ENCODE results near the gene NBAS. TPM values are rescaled to one million over a fixed set of nuclear protein-coding genes. Genes with fewer than 3 reads are reported as not detected.

The NBAS gene
- total RNA-seq, 1 experiment from 2014 or later = 36.3 TPM

DNA sequence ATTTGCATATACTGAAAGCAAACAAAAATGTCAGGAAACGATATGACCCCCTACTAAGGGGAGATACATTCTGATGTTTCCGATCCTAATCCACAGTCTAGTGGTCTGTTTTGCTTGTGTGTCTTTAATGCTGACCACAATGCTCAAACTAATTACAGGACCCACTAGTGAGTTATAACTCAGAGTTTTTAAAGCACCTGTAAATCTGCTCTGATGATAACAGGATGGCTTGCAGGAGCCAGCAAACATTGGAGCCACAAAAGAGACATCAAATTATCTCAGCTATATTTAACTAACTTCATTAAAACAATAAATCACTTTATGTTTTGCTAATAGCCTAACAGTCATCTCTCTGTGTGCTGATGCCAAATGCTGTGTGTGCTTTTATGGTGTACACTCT is 300.3 kb downstream of the NBAS start:
- ChIA-PET CTCF (no interaction called here), POLR2A (no interaction called here)
- Histone ChIP-seq H3K36me3 (ENCODE audit: control insufficient read depth, insufficient read depth, low read length) (no peaks in the 10 kb centered on the region), H3K9me3 (ENCODE audit: control insufficient read depth, insufficient read depth, low read depth, low read length) (no peaks in the 10 kb centered on the region; the same call in 1 of the 2 replicates), H3K4me3 (ENCODE audit: low read depth in 2 of 2, low read length in 2 of 2) (no peak overlapping the region), H3K27ac (ENCODE audit: low read length) (no peak overlapping the region), H3K4me1 (ENCODE audit: control insufficient read depth, insufficient read depth, low read length) (no peaks in the 10 kb centered on the region), H3K27me3 (ENCODE audit: control insufficient read depth, insufficient read depth, low read length) (no peaks in the 10 kb centered on the region)
- BruUV-seq (replicated peaks) = no TSS peak
- TF ChIP-seq TCF7L2 (IDR thresholded peaks at IDR 0.05; ENCODE audit: low read depth, low read length) = no peak
- in situ Hi-C loops (cut with HindIII; ENCODE audit: low pct_unique_long_range_greater_than_20kb, low sequenced_read_pairs) = no loop called here
- no peak for ATAC-seq
- intact Hi-C loops (cut with micrococcal nuclease; ENCODE audit: unreplicated experiment) = no loop called here
- no peak for DNase-seq (ENCODE audit: low read depth, low spot score)

DNA sequence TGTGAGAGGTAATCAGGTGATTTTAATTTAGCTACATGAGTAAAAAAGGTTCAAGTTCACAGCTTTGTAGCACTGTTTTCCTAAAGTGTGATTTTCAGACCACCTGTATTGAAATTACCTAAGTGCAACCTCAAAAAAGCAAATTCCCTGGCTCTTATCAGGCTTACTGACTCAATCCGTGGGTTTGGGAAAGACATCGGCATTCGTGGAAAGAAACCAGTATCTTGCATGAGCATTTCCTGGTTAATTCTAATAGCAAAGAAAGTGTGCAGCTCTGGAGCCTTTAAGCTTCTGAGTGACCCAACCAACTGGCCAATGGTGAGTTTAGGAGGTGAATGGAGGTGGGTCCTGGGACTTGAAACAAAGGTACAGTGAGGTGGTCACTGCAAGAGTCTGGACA is 300.9 kb downstream of the NBAS start:
- Histone ChIP-seq H3K4me1 (ENCODE audit: control insufficient read depth, insufficient read depth, low read length) (no peaks in the 10 kb centered on the region), H3K4me3 (ENCODE audit: low read depth in 2 of 2, low read length in 2 of 2) (no peak overlapping the region), H3K9me3 (ENCODE audit: control insufficient read depth, insufficient read depth, low read depth, low read length) (no peaks in the 10 kb centered on the region; the same call in 1 of the 2 replicates), H3K27ac (ENCODE audit: low read length) (no peak overlapping the region), H3K36me3 (ENCODE audit: control insufficient read depth, insufficient read depth, low read length) (no peaks in the 10 kb centered on the region), H3K27me3 (ENCODE audit: control insufficient read depth, insufficient read depth, low read length) (no peaks in the 10 kb centered on the region)
- POLR2A ChIA-PET = no interaction called here
- TF ChIP-seq REST (IDR thresholded peaks at IDR 0.05; ENCODE audit: insufficient read depth in 1 of 2, low read depth in 2 of 2, low read length in 1 of 2) (no peak), POLR2AphosphoS5 (IDR thresholded peaks at IDR 0.05; ENCODE audit: low read depth, low read length) (no peak)
- no TSS peak for BruUV-seq (replicated peaks)
- CTCF ChIA-PET = no interaction called here
- DNase-seq (ENCODE audit: low read depth, low spot score) = no peak
- in situ Hi-C loops (cut with HindIII; ENCODE audit: low pct_unique_long_range_greater_than_20kb, low sequenced_read_pairs) (no loop called here), intact Hi-C loops (cut with micrococcal nuclease; ENCODE audit: unreplicated experiment) (no loop called here)
- no peak for ATAC-seq

DNA sequence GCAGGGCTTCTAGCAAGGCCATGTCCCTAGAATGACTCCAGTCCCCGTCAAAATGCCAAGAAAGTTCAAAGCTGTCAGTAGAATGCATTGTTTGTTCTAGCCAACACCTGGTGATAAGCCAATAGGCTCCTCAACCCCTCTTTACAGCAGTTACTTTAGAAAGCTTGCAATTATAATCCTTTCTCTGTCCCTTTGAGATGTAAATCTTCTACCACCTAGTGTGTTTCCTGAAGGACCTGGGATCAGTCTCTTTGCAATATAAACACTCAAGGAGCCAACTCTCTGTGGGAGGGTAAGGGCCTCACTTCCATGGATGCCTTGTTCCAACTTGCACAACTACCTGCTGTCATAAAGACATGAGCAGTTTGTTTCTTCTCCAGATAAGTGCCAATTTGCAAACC is 301.8 kb downstream of the NBAS start:
- no peak for ATAC-seq
- no peak overlapping the region for H3K4me3 ChIP-seq (ENCODE audit: low read depth in 2 of 2, low read length in 2 of 2)

More for the DNA sequence above, 301.8 kb downstream of the NBAS start:
- H3K27ac ChIP-seq (ENCODE audit: low read length) = no peak overlapping the region
- POLR2A ChIA-PET = no interaction called here
- no peak for DNase-seq (ENCODE audit: low read depth, low spot score)
- CTCF ChIA-PET = no interaction called here
- H3K36me3 ChIP-seq (ENCODE audit: control insufficient read depth, insufficient read depth, low read length) = no peaks in the 10 kb centered on the region
- intact Hi-C loops (cut with micrococcal nuclease; ENCODE audit: unreplicated experiment) (no loop called here), in situ Hi-C loops (cut with HindIII; ENCODE audit: low pct_unique_long_range_greater_than_20kb, low sequenced_read_pairs) (no loop called here)
- no peak for TF ChIP-seq TCF7L2 (IDR thresholded peaks at IDR 0.05; ENCODE audit: low read depth, low read length)
- no peak for TF ChIP-seq SIN3A (IDR thresholded peaks at IDR 0.05; ENCODE audit: borderline replicate concordance, insufficient read depth, low read depth, low read length)
- TF ChIP-seq POLR2AphosphoS5 (IDR thresholded peaks at IDR 0.05; ENCODE audit: low read depth, low read length) = no peak
- no peak for TF ChIP-seq CTCF (IDR thresholded peaks at IDR 0.05)
- no peak for TF ChIP-seq REST (IDR thresholded peaks at IDR 0.05; ENCODE audit: insufficient read depth in 1 of 2, low read depth in 2 of 2, low read length in 1 of 2)
- H3K4me1 ChIP-seq (ENCODE audit: control insufficient read depth, insufficient read depth, low read length) = no peaks in the 10 kb centered on the region
- BruUV-seq (replicated peaks) = no TSS peak
- H3K27me3 ChIP-seq (ENCODE audit: control insufficient read depth, insufficient read depth, low read length) = no peaks in the 10 kb centered on the region
- H3K9me3 ChIP-seq (ENCODE audit: control insufficient read depth, insufficient read depth, low read depth, low read length) = no peaks in the 10 kb centered on the region; the same call in 1 of the 2 replicates

All from Panc1 (cell line).